HepG2 (cell line): ENCODE measurements around the gene SPTBN4. TPM values are rescaled to one million over a fixed set of nuclear protein-coding genes. Genes with fewer than 3 reads are reported as not detected.

ENCODE experiments used
- ATAC-seq: fragments of 200-7000 bp; cut with Tn5 transposase; 3 replicates; pipeline ENCODE4 v1.9.1; 2020; ENCODE audit warnings: mild to moderate bottlenecking, moderate library complexity
- BruUV-seq: library from RNA; stranded (reverse); fragments of 400-500 nt; replicated peaks from 2 replicates; lab custom pipeline; 2021; lab: Mats Ljungman, UMichigan
- CTCF ChIA-PET: fragments of 300-600 bp; formaldehyde crosslinking; extraction: SDS; loops from one replicate; lab custom pipeline; 2021; ENCODE audit warnings: low total read pairs, inconsistent platforms, low intra/inter-chr PET ratio; lab: Yijun Ruan, JAX
- POLR2A ChIA-PET: fragments of 350-600 bp; sonication (Branson Sonifier 250); formaldehyde crosslinking; loops from one replicate; lab custom pipeline; 2020; ENCODE audit warnings: antibody characterized with exemption, inconsistent platforms; lab: Yijun Ruan, JAX
- DNase-seq: peaks from one replicate; pipeline ENCODE4 v3.0.0-alpha.2; 2015; ENCODE audit warnings: low spot score
- FAIRE-seq: peaks from 3 replicates; lab custom pipeline; 2011; peaks lifted over from hg19 to GRCh38; lab: Jason Lieb, UNC
- H2AFZ ChIP-seq: one replicate; pipeline ENCODE4 v1.6.1; 2011; ENCODE audit warnings: low read length, inconsistent platforms
- H3K27ac ChIP-seq: fragments of 300-600 bp; 3 replicates; pipeline ENCODE4 v1.8.0; 2011; ENCODE audit warnings: mixed run types, mild to moderate bottlenecking, mixed read lengths, low read length, inconsistent platforms; ENCODE audit not compliant: insufficient read depth; ENCODE audit errors: extremely low read length
- H3K27me3 ChIP-seq, 2 experiments: fragments of 200-600 bp in 1 of 2; 2 replicates in 1 of 2; 3 replicates in 1 of 2; pipeline versions ENCODE4 v1.6.0 to v1.8.0; 2011; ENCODE audit warnings: low read length in 2 of 2, mild to moderate bottlenecking in 2 of 2, moderate library complexity in 2 of 2, inconsistent platforms in 1 of 2; ENCODE audit not compliant: insufficient read depth in 2 of 2, control insufficient read depth in 1 of 2
- H3K36me3 ChIP-seq, 2 experiments: fragments of 200-600 bp in 1 of 2; replicated peaks in 1 of 2; 2 replicates in 1 of 2; 3 replicates in 1 of 2; pipeline versions ENCODE4 v1.5.1 to v1.8.0; 2011; ENCODE audit warnings: low read length in 2 of 2, inconsistent platforms in 1 of 2; ENCODE audit not compliant: insufficient read depth in 2 of 2, control insufficient read depth in 1 of 2
- H3K4me1 ChIP-seq: 2 replicates; pipeline ENCODE4 v1.5.1; 2012; ENCODE audit warnings: low read length, inconsistent platforms; ENCODE audit not compliant: insufficient read depth
- H3K4me2 ChIP-seq: 2 replicates; pipeline ENCODE4 v1.6.0; 2011; ENCODE audit warnings: low read depth, low read length, inconsistent platforms
- H3K4me3 ChIP-seq, 3 experiments: fragments of 200-600 bp in 1 of 3; sonication (generic), shearing (Covaris generic) in 1 of 3; replicated peaks in 1 of 3; 2 replicates each; pipeline ENCODE4 v1.5.1; 2011 to 2016; ENCODE audit warnings: low read length in 3 of 3, inconsistent platforms in 2 of 3, low read depth in 2 of 3, mild to moderate bottlenecking in 2 of 3, control low read depth in 1 of 3, mixed read lengths in 1 of 3; ENCODE audit not compliant: insufficient read depth in 1 of 3
- H3K79me2 ChIP-seq: one replicate; pipeline ENCODE4 v1.6.1; 2011; ENCODE audit warnings: low read length, inconsistent platforms; ENCODE audit not compliant: insufficient read depth
- H3K9ac ChIP-seq: 2 replicates; pipeline ENCODE4 v1.6.0; 2011; ENCODE audit warnings: mild to moderate bottlenecking, low read depth, low read length, inconsistent platforms; ENCODE audit not compliant: insufficient read depth
- H3K9me3 ChIP-seq: 2 replicates; pipeline ENCODE4 v1.5.1; 2012; ENCODE audit warnings: mild to moderate bottlenecking, low read length
- H4K20me1 ChIP-seq: 2 replicates; pipeline ENCODE4 v1.6.0; 2011; ENCODE audit warnings: inconsistent platforms, mild to moderate bottlenecking, low read length, moderate library complexity; ENCODE audit not compliant: insufficient read depth
- ATRX ChIP-seq: sonication (generic); formaldehyde crosslinking; IDR thresholded peaks from 2 replicates; pipeline ENCODE4 v1.4.0; 2020; ENCODE audit warnings: missing genetic modification reagents, borderline replicate concordance
- EEA1 ChIP-seq: sonication (generic); formaldehyde crosslinking; IDR thresholded peaks from 2 replicates; pipeline ENCODE4 v1.5.1; 2020; ENCODE audit warnings: mild to moderate bottlenecking, missing genetic modification reagents, borderline replicate concordance
- GLI4 ChIP-seq: sonication (generic); formaldehyde crosslinking; IDR thresholded peaks from 2 replicates; pipeline ENCODE4 v1.5.1; 2020; ENCODE audit warnings: missing genetic modification reagents, mild to moderate bottlenecking, moderate library complexity, borderline replicate concordance
- HNF4A ChIP-seq: sonication (generic); formaldehyde crosslinking; IDR thresholded peaks from 2 replicates; pipeline ENCODE4 v1.4.0; 2020; ENCODE audit warnings: missing genetic modification reagents
- HOXA9 ChIP-seq: sonication (generic); formaldehyde crosslinking; IDR thresholded peaks from 2 replicates; pipeline ENCODE4 v1.8.1; 2022; ENCODE audit warnings: missing genetic modification reagents, mild to moderate bottlenecking, moderate library complexity, borderline replicate concordance
- KMT2B ChIP-seq: IDR thresholded peaks from 2 replicates; pipeline ENCODE4 v1.6.1; 2016; ENCODE audit warnings: missing genetic modification reagents, missing compliant biosample characterization
- NAIF1 ChIP-seq: sonication (generic); formaldehyde crosslinking; IDR thresholded peaks from 2 replicates; pipeline ENCODE4 v1.5.0; 2020; ENCODE audit warnings: mild to moderate bottlenecking, missing genetic modification reagents, borderline replicate concordance
- NFKB2 ChIP-seq: sonication (generic); formaldehyde crosslinking; IDR thresholded peaks from 2 replicates; pipeline ENCODE4 v1.4.0; 2020; ENCODE audit warnings: missing genetic modification reagents, borderline replicate concordance
- NKX3-1 ChIP-seq: sonication (generic); formaldehyde crosslinking; IDR thresholded peaks from 2 replicates; pipeline ENCODE4 v1.5.0; 2020; ENCODE audit warnings: missing genetic modification reagents
- PRPF4 ChIP-seq: fragments of 200-400 bp; formaldehyde crosslinking; IDR thresholded peaks from 2 replicates; pipeline ENCODE4 v1.6.1; 2016; ENCODE audit warnings: low read length, low read depth; ENCODE audit not compliant: poor library complexity, severe bottlenecking
- RNF2 ChIP-seq: fragments of 450-650 bp; conservative IDR thresholded peaks from 2 replicates; pipeline ENCODE4 v1.6.1; 2016; ENCODE audit warnings: low read depth
- SATB2 ChIP-seq: sonication (generic); formaldehyde crosslinking; IDR thresholded peaks from 2 replicates; pipeline ENCODE4 v1.5.0; 2020; ENCODE audit warnings: missing genetic modification reagents
- SIX1 ChIP-seq: sonication (generic); formaldehyde crosslinking; IDR thresholded peaks from 2 replicates; pipeline ENCODE4 v1.4.0; 2020; ENCODE audit warnings: missing genetic modification reagents, borderline replicate concordance
- TBX2 ChIP-seq: sonication (generic); formaldehyde crosslinking; IDR thresholded peaks from 2 replicates; pipeline ENCODE4 v1.5.0; 2020; ENCODE audit warnings: missing genetic modification reagents, mild to moderate bottlenecking, borderline replicate concordance
- TERF1 ChIP-seq: sonication (generic); formaldehyde crosslinking; IDR thresholded peaks from 2 replicates; pipeline ENCODE4 v1.8.0; 2022; ENCODE audit warnings: mild to moderate bottlenecking, missing genetic modification reagents, moderate library complexity
- TRIM22 ChIP-seq: fragments of 450-650 bp; IDR thresholded peaks from 2 replicates; pipeline ENCODE4 v1.6.1; 2017
- ZBTB46 ChIP-seq: sonication (generic); formaldehyde crosslinking; IDR thresholded peaks from 2 replicates; pipeline ENCODE4 v1.4.0; 2020; ENCODE audit warnings: mild to moderate bottlenecking, missing genetic modification reagents, borderline replicate concordance
- ZNF503 ChIP-seq: sonication (generic); formaldehyde crosslinking; IDR thresholded peaks from 2 replicates; pipeline ENCODE4 v1.4.0; 2020; ENCODE audit warnings: missing genetic modification reagents
- ZNF703 ChIP-seq: sonication (generic); formaldehyde crosslinking; IDR thresholded peaks from 2 replicates; pipeline ENCODE4 v1.5.1; 2020; ENCODE audit warnings: missing genetic modification reagents, mild to moderate bottlenecking, moderate library complexity, borderline replicate concordance
- WGBS: methylation state at CpG from one replicate; pipeline ENCODE4 v1.1.6; 2017; ENCODE audit warnings: low lambda C conversion rate; 5-methylcytosine and 5-hydroxymethylcytosine counted together
- in situ Hi-C: cut with HindIII; loops from 2 replicates; pipeline ENCODE4 v1.10.0; 2017; ENCODE audit warnings: low pct_unique_long_range_greater_than_20kb; ENCODE audit not compliant: extremely low pct_ligation_motif_present
- intact Hi-C: fragments of 100-400 bp; cut with micrococcal nuclease; formaldehyde crosslinking; loops from one replicate; pipeline ENCODE4 v1.10.0; 2022; ENCODE audit not compliant: unreplicated experiment
- polyA plus RNA-seq, 8 experiments: library from polyadenylated mRNA; depleted of rRNA in 3 of 8; stranded (reverse) in 7 of 8; unstranded in 1 of 8; fragments of >200 nt; fragmentation: Illumina TruSeq in 4 of 8; extraction: Trizol in 4 of 8; gene quantifications; 2 replicates each; pipeline versions ENCODE4 v1.2.1 to v1.2.3, GENCODE V29; 2011 to 2016; ENCODE audit warnings: low read depth in 4 of 8, missing spikeins in 1 of 8, mixed read lengths in 1 of 8; ENCODE audit not compliant: insufficient read depth in 1 of 8
- total RNA-seq, 5 experiments: library from RNA; depleted of rRNA; stranded (reverse); fragments of >200 nt; fragmentation: Illumina TruSeq; extraction: Trizol; gene quantifications; 2 replicates each; pipeline ENCODE4 v1.2.3, GENCODE V29; 2016; ENCODE audit warnings: low read depth in 1 of 5

Gene SPTBN4
- total and polyA plus RNA-seq, 2 of the 13 experiments (the other 11 are each of a cell fraction or from before 2014, with no cell fraction given): 0.11 TPM

GRCh38 chr19:40453151-40453735, 13.6 kb upstream of the SPTBN4 start:
- Histone ChIP-seq H2AFZ (no peak overlapping the region), H3K4me2 (no peak overlapping the region), H3K79me2 (no peaks in the 10 kb centered on the region), H3K9ac (no peak overlapping the region), H3K27me3 (no peaks in the 10 kb centered on the region), H3K4me1 (peaks cover 19% of the 10 kb centered on the region), H3K4me3 (no peak overlapping the region), H3K36me3 (peaks cover 0 to 2% of the 10 kb centered on the region in 2 experiments; a peak in 1 of 5 replicates), H3K9me3 (no peaks in the 10 kb centered on the region), H3K27ac (peak overlapping the region; percentile 58), H4K20me1 (no peaks in the 10 kb centered on the region)
- ATAC-seq: no peak
- in situ Hi-C loops: no loop called here
- ChIA-PET POLR2A (interaction anchor here (0.6 to 2.4 kb wide), 3 partner anchors 9 to 12 kb away, joined by 3 to 10 read pairs (median 4); partner anchors contain the start of gene BLVRB), CTCF (no interaction called here)
- no peak for DNase-seq
- intact Hi-C loops: no loop called here
- 63% methylated on average over 5 of the region's 5 CpGs for WGBS
- no peak for FAIRE-seq
- no TSS peak for BruUV-seq
- TF ChIP-seq KMT2B (CRISPR knock-in tag) (no peak), ZNF703 (CRISPR knock-in tag) (no peak), TBX2 (CRISPR knock-in tag) (no peak), HOXA9 (CRISPR knock-in tag) (no peak), PRPF4 (no peak), NAIF1 (CRISPR knock-in tag) (no peak), TRIM22 (no peak), HNF4A (CRISPR knock-in tag) (peak; percentile 47), ZNF503 (CRISPR knock-in tag) (no peak), GLI4 (CRISPR knock-in tag) (no peak), NFKB2 (CRISPR knock-in tag) (no peak), SATB2 (CRISPR knock-in tag) (no peak), NKX3-1 (no peak), ATRX (CRISPR knock-in tag) (no peak), RNF2 (no peak), TERF1 (CRISPR knock-in tag) (no peak), EEA1 (CRISPR knock-in tag) (no peak), SIX1 (no peak), ZBTB46 (CRISPR knock-in tag) (no peak)
